Midbrain (tissue), 1 donor: ENCODE measurements around the gene IHH.
A peak's percentile ranks its signal among the peaks of the same experiment; 100 is the strongest.

Experiments
- DNase-seq: peaks from one replicate; lab custom pipeline; 2025; lab: John Stamatoyannopoulos, UW

Gene IHH

DNA sequence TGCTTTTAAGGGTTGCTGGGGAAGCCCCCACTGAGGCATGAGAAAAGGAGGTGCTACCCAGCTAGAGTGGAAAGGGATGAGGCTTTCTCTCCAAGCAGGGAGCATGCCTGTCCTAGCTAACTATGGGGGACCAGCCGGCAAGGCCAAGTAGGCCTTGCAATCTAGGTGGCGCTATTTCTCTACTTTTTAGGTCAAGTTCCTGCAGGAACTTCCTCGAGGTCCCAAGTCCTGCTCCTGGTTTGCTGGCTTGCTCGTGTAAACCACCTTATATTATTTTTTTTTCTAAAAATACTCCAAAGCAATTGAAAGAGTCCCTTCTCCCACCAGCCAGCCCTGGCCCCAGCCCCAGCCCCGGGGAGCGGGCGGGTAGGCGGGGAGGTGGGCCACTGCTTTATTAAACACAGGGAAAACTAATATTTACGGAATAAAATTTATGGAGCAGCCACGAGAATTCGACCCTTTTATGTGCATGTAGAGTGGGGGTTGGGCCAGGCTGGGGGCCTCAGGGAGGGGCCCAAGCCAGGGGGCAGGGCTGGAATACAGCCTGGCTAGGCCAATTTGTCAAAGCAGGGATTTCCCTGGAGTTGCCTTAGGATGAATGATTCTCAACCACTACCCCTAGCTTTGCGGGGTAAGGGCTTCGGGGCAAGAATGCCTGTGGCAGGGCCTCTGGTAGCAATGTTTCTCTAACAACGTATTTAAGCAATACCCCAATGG lies 12.8 kb upstream of the IHH start:
- peak; percentile 29 for DNase-seq

DNA sequence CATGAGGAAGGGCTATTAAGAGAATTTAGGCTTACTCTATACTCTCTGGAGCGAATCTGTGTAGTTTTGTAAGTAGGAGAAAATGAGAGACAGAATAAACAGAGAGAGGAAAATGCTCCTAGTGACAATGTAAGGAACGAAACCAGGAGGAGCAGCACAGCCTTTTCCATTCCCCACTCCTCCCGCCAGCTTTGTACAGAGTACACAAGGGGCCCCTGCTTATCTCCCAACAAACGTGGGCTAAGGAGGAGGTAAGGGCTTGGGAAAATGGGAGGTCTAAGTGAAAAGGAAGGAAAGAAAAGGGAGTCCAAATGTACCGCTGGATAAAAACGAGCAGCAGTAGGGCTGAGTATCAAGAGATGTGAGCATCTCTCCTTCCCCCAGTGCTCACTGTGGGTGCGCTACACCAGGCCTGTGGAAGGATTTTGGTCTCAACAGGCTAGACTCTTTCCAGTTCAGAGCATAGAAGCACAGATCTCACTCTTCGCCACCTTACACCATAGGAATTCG lies 12.1 kb upstream of the IHH start:
- DNase-seq, result no peak

DNA sequence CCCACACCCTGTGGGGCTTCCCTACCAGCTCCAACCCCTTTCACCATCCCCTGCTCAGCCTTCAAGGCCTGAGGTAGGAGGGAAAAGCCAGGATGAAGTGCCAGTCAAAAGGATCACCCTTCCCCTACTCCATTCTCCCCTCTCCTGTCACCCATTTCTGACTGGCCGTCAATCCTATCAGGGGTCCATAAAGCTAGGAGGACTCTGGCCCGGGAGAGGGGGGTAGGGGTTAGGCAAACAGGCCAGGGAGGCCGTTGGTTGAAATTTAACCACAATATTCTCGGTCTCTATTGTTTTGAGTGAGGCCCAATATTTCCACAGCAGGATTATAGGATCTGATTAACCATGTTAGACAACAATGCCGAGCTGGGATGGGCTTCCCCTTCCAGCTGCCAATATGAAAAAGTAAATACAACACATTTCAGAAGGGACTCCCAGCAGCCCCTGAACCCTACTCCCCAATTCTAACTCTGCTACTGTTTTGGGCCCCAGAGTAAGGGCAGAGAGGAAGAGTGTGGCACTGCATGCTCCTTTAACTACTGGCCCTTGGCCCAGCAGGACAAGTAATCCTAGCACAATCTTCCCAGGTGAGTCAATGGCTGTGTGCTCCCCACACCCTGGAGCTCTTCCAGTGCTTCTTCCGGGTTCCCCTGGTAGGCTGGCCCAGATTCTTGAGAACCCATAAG lies 10.6 kb upstream of the IHH start:
- DNase-seq, result no peak

DNA sequence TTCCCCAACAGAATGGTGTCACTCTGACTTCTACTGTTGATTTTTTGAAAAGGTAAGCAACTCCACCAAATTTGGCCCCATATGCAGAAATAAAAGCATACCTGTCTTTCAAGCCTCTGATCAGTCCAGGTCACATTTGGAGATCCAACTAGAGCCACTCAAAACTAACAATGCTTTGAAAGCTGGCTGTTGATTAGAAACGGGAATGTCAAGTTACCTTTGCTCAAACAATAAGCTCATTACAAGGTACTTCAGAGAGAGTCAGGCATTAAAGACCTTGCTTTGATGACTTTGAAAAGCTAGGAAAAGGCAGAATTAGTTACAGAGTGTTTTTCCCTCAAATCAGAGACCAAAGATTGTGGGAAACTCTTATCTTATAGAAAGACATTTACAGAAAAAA lies 4.8 kb upstream of the IHH start:
- no peak for DNase-seq

DNA sequence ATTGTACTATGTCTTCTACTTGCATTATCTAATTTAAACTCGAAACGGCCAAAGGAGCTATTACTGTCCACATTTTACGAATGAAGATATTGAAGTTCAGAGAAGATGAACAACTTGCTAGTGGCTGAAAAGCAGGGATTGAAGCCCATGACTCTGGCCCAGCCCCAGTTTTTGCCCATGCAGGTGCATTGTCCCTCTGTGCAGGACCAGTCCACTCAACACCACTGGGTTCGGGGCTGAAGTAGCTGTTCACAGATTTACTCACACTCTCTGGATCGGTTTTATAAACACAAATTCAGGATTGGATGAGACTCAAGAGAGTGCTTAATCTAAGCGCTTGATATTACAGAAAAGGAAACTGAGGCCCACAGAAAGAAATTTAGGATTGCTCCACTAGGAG lies 1.4 kb upstream of the IHH start:
- no peak for DNase-seq

DNA sequence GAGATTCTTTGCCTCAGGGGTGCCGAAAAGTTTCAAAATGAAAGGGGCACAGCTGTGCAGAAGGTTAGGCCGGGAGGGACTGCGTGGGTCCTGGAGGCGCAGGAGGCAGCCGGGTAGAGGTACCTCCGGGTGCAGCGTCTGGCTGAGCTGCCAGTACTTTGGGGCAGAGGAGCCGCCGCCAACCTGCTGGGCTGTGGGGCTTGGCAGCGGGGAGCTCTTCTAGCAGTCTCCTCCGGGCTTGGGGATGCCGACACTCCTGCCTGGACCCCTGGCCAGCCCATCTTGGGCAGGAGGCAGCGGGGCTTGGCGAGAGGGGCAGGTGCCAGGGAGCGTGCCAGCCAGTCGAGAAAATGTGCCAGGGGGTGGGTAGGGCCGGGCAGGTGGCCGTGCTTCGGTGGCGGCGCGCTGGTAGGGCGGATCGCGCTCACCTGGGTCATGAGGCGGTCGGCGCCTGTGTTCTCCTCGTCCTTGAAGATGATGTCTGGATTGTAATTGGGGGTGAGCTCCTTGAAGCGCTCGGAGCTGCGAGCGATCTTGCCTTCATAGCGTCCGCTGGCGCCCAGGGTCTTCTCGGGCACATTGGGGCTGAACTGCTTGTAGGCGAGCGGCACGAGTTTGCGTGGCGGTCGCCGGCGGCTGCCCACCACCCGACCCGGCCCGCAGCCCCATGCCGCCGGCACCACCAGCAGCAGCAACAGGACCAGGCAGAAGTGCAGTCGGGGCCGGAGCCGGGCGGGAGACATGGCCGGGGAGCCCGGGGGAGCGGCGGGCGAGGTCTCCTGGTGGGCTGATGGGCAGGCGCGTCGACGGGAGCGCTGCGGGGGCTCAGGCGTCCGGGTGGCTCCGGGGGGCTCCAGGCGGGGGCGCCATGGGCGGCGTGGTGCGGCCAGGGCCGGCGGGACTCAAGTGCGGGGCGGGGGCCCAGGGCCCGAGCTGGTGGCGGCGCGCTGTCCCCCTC lies 717 bp downstream of the IHH start:
- DNase-seq, result no peak

DNA sequence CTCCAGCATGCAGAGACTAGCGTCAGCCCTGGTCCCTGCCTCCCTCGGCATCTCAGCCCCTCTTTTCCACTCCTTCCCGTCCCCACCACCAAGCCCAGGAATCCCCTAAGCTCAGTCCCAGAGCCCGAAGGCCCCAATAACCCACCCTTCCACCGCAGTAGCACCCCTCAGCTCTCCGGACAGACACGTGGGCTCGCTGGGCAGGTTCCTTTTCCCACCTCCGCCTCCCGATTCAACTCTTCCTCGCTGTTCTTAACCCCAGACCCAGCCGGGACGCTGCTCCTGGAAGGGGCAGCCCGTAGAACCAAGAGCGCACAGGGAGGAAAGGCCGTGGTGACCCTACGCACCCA lies 1.4 kb downstream of the IHH start:
- DNase-seq, result no peak

DNA sequence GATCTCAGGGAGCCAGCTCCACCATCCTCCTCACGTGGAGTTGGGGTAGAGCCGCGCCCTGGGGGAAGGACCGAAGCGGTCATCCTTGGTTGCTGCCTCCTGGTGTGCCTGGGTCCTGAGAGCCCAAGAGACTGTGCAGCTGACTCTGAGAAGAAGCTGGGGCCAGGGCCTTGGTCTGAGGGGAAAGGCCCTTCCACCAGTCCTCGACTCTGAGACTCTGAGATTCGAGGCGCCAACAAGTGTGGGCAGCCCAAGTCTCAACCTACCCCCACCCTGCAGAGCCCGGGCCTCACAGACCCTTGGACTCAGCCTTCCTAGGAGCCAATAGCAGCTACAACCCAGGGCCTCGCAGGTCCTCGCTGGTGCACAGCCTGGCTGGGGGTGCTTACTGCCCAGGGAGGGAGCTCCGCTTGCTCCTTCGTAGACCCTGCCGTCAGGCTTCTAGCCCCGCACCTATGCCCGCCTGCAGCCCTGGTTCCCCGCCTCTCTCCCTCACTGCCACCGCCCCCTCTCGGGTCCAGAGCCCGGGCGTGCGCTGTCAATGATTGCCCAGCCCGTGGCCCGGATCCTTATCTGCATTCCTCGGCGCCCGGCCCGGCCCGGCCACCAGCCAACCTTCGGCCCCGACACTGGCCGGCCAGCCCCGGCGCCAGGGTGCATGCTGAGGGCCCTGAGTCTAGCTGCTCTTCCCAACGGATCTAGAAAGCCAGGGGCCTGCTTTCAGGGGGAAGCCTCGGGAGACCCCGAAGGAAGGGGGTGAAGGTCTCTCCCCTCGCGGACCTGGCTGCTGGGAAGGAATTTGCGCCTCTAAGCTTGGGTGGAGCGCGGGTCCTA lies 2.0 kb downstream of the IHH start:
- no peak for DNase-seq

DNA sequence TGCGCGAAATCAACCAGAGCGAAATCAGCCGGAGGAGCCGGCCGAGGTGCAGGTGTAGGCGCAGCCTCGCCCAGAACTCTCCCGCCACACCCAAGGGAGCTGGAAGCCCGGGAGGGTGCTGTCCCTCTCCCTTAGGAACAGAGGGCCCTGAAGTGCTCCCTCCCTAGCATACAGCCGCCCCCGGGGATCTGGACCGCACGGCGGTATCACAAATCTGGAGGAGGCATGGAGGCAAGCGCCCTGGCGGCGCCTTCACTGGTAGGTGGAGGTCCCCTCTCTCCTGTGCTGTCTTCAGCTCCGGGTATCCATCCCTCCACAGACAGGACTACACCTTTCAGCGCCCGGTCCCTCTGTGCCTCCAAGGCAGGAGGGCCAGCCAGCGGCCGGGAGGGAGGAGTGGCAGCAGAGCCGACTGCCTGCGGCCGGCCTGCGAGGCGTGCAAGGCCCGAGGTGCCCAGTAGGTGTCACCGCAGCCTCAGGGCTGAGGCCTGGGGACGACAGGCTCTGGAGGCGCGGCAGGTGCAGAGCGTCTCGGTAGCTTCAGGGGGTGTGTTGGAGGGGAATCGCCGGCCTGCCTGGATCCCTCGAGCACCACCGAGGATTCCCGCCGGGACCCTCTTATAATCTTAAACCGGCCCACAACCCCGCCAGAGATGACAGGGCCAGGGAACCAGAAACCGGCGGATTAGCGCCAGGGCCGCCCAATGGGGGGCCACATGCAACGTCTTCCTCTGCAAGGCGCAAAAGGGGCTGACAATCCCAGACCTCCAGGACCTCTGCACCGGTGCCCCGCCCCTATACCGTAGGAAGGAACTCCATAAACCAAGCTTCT lies 2.8 kb downstream of the IHH start:
- peak; percentile 64 for DNase-seq

DNA sequence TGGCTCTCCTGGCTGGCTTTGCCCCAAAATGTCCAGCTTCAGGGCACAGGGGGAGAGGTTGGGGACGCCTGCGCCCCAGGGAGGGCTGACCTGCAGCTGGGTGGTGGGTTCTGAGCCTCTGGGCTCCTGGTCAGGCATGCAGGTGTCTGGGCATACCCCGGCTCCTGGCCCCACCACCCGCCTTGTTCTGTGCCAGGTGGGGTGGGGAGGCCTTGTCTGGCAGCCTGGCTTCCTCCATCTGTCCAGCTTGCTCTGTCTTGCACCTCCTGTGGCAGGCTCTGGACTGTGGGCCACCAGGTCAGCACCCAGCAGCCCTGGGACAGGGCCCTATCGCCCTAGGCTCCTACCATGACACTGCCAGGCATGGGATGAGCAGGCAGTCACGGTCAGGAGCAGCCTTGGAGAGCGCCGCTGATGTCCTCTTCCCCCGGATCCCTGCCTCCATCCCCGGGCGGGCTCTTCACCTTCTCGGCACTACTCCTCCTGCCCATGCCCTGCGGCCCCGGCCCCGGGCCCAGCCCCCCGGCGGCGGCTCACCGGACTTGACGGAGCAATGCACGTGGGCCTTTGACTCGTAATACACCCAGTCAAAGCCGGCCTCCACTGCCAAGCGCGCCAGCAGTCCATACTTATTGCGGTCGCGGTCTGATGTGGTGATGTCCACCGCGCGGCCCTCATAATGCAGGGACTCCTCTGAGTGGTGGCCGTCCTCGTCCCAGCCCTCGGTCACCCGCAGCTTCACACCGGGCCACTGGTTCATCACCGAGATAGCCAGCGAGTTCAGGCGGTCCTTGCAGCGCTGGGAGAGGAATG lies 3.6 kb downstream of the IHH start:
- no peak for DNase-seq

DNA sequence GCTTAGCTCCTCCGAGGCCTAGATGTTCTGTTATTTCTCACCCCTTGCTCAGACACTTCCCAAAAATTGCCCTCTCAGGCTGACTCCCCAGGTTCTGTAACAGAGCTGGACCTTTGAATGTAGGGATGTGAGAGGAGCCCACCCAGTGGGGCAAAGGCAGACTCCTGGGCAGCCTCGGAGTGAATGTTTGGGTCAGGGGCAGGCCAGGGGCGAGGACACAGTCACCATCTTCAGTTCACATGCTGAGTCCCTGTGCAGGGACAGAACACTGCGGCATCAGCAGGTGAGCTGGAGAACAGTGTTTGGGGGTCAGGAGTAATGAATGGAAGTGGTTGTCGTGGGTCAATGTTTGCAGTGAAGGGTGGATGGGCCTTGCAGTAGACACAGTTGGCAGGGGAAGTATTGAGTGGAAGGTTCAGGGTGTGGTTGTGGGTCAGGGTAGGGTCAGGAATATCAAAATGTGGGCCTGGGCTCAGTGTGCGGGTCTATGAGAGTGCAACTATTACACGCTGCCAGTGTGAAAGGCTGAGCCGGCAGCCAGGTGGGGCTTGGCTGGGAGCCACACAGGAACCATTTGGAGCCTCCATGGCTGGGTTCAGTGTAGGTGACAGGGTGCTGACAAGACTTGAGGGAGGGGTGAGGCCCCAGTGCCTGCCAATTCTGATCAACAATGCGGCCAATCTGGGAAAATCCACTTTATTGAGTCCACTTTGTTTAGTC lies 4.4 kb downstream of the IHH start:
- no peak for DNase-seq

DNA sequence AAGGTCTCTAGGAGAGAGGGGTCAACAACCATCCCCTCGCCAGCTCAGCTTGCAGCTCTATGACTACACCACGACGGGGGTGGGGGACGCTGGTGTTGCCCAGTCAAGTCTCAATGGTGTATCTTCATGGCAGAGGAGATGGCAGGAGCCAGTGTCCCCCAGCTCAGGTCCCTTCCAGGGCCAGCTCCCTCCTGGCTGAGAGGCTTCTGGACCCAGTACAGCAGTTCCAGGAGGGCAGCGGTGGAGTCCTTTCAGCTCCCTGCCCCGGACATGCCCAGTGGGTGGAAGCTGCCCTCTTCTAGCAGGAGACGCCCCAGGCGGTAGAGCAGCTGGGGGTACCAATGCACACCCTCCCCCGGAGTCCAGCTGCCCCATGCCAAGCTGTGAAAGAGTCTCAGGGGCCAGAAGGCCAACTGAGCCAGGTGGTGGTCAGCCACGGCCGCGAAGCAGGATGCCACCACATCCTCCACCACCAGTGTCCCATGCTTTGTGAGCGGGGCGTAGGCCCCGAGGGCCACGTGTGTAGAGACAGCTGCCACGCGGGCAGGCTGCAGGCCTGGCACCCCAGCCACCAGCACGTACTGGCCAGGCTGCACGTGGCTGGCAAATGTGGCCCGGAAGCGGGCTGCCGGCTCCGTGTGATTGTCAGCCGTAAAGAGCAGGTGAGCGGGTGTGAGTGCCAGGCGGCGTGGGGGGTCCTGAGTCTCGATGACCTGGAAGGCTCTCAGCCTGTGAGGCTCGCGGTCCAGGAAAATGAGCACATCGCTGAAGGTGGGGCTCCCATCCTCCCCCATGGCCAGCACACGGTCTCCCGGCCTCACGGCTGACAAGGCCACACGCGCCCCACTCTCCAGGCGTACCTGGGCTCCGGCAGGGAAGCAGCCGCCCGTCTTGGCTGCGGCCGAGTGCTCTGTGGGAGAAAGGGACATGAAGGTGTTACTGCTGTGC lies 5.5 kb downstream of the IHH start:
- DNase-seq, result no peak

DNA sequence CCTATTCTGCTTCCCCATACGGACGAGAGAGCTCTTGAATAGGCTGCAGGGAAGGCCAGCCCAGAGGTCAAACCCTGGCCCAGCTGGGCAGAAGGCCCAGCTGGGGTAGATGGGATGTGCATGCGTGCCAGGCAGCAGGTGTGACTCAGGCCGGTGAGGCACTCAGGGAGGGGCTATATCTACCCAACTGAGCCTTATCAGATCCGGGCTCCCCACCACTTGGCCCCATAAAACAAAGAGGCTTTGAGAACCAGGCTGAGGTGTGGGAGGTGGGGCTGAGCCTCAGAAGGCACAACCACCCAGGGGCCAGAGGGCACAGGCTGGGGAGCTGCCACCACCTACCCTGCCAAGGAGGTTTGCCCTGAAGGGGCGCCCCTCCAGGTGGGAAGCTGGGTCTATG lies 11.4 kb downstream of the IHH start:
- DNase-seq, result no peak

DNA sequence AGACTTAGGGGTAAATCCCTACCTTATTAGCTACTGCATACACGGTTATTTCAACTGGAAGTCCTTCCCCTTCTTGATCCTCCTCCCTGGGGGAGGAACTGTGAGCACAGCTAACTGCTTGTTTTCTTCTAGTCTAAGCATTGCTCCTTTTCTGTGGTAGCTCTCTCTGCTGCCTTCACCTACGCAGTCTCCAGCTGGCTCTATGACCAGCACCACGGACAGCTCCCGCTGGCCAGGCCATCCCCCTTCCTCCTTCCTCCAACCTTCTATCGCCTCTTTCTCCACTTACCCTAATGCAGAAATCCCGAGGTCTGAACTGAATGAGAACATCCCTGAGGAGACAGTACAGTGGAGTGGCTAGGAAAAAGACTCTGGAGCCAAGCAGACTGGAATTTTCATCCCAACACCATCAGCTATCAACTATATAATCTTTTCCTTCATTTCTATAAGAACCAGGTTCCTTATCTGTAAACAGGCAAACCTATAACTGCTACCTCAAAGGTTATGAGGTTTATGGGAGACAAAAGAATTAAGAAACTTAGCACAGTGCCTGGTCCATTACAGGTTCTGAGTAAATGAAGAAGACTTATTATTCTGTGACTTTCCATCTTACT lies 14.7 kb downstream of the IHH start:
- peak; percentile 2 for DNase-seq

DNA sequence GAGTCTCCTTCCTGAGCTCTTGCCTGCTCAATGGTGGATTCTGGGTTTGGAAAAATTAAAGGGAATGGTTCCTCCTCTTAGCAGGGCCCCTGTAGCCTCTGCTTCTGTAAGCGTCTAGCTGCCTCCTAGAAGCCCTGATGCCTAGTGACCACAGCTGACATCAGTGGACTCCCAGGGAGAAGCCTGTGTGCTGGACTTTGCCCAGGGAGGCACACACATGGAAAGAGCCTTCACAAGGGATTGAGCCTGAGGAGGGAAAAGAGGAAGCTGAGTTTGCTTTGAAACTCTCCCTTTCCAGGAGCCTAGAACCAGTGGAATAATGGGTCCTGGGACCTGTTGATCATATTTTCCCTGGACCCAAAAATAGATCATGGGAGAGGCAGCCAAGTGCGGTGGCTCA lies 18.0 kb downstream of the IHH start:
- DNase-seq, result no peak

DNA sequence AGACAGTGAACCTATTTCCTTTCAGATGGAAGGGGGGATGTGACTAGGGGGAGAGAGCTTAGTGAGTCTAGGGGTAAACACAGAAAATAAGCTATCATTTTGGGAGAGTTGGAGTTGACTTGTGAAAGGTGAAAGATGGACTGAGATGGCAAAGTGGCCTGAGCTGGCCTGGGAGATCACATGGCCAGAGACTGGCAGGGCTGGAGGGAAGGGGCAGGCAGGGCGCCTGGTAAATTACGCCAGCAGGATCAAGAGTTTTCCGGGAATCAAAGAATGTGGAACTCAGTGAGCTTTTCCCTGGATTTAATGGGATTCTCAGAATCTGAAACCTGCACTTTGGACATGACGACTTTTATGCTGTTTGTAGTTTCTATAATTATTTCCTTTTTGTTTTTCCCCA lies 18.6 kb downstream of the IHH start:
- DNase-seq, result no peak

DNA sequence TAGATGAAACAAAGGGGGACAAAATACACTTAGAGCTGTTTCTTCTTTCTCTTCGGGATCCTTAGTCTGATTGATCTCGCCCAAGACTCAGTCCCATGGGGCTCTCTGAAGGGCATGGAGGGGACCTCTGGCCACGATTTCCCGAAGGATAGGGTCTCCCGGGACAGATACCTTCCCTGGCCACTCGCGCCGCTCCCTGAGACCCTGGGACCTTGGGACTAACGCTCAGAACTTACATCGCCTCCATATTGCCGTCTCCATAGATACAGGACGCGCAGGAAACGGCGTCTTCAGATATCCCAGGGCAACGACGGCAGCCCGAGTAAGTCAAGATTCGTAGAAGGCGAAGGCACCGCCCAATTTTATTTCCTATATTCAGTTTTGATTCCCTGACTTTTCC lies 19.5 kb downstream of the IHH start, which contains the start of gene CFAP65:
Gene CFAP65, minus strand, starts transcription at position 265 of the 400 bp plus-strand sequence. CDS start 2,468 bp downstream, outside the sequence.
- peak; percentile 55 for DNase-seq
